Measurements from ENCODE around the gene SLC6A1.

Gene SLC6A1

DNA sequence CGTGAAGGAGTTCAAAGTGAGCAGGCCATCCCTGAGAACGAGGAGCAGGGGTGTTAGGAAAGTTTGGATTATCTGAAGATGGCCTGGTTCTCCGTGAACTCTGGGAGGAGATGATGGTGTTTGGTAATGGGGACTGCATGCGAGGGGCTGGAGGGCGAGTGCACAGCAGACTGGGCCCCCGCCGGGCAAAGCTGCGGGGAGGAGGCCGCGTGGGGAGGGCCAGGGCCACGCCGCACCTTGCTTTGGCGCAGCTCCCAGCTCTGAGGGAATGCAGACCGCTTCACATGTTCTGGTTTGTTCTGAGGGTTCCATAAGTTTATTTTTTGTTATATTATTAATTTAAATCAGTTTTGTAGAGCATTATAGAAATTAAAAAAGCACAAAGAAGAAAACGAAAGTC lies 22.2 kb downstream of the SLC6A1 start:
- in situ Hi-C loops (cut with MboI; ENCODE audit: low sequenced_read_pairs): no loop called here

DNA sequence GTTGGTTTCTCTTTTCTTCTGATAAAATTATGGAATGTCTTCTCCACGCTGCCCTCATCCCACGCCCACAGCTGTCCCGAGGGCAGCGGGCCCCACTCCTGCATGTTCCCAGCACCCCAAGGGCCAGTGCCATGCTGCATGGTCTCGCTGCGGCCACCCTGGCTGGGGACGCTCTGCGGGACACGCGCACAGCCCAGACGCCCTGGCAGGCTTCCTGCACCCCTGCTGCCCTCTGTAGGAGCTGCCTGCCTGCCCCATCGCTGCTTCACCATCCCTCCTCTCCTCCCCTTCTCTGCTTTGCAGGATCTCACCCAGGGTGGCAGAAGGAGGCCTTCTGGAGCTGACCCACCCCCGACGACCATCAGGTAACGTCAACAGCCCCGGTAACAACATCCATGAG lies 22.8 kb downstream of the SLC6A1 start:
- in situ Hi-C loops (cut with MboI; ENCODE audit: low sequenced_read_pairs): no loop called here

DNA sequence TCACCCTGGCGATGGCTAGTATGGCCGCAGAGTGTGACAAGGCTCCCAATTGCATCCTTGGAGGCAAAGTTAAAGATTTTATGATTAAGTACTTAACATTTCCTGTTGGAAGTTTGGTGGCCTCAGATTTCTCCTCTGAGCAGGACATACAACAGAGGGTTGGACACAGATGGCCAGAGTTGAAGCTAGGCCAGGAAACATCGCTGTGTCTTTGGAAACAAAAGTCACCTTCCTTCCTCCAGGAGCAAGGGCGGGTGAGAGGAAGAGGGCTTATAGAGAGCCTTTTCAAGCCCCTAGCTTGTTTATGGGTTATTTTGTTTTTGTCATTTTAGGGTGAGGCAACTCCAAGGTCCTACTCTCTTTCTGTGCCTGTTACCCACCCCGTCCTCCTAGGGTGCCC lies 24.2 kb downstream of the SLC6A1 start:
- in situ Hi-C loops (cut with MboI; ENCODE audit: low sequenced_read_pairs): no loop called here

DNA sequence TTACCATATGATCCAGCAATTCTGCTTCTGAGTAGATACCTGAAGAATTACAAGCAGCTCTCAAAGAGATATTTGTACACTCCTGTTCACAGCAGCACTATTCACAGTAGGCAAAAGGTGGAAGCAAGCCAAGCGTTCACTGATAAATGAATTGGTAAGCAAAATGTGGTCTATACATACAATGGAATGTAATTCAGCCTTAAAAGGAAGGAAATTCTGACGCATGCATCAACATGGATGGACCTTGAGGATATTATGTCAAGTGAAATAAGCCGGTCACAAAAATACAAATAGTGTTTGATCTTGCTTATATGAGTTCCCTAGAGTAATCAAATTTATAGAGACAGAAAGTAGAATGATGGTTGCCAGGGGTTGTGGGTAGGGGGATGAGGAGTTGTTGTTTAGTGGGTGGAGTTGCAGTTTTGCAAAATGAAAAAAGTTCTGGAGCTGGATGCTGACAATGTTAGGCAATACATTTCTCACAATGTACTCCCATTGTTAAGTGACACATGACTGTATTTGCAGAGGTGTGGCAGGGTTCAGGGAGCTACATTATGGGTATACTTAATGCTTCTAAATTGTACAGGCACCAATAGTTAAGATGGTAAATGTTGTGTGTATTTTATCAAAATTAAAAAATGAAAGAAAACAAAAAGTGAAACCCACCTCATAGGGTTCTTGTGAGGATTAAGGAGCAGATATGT lies 26.7 kb downstream of the SLC6A1 start:
- in situ Hi-C loops (cut with MboI; ENCODE audit: low sequenced_read_pairs): no loop called here

DNA sequence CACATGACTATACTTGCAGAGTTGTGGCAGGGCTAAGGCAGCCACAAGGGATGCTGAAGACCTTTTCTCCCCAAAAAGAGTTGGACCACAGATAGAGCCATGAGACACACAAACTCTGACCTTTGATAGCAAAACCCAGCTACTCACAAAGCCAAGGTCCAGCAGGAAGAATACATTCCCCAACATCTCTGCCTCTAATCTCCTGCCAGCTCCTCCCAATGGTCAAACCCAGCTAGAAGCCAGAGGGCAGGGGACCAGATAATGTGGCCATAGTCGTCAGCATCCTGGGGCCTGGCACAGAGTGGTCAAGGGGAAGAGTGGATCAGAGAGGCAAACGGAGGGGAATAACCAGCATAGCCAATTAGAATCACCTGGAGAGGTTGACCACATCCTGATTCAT lies 28.2 kb downstream of the SLC6A1 start:
- in situ Hi-C loops (cut with MboI; ENCODE audit: low sequenced_read_pairs): no loop called here

DNA sequence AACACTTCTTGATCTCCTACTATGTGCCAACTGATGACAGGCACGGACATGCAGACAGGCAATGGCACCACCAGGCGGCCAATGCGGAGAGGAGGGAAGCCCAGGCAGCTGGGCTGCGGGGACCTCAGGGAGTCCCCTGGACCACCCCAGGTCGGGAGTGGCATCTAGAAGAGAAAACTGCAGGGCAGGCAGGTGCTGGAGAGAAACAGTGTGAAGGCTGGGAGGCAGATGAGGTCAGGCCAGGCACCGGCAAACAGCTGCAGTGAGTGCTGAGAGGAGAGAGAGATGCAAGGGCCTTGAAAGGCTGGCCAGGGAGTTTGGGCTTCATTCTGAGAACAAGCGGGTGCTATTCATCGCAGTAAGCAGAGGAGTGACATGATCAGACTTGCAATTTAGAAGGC lies 29.1 kb downstream of the SLC6A1 start:
- in situ Hi-C loops (cut with MboI; ENCODE audit: low sequenced_read_pairs): no loop called here

DNA sequence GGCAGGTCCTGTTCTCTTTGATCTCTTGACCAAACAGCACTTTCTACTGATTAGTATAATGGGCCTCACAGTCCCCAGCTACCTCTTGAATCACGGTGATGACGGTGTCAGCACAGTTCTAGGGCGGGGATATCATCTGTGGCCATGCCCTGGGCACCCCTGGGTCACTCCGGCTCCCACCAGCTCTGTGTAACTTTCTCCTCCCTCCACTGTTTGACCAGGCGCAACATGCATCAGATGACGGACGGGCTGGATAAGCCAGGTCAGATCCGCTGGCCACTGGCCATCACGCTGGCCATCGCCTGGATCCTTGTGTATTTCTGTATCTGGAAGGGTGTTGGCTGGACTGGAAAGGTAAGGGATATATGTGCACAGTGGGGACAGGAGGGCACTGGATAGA lies 29.6 kb downstream of the SLC6A1 start:
- in situ Hi-C loops (cut with MboI; ENCODE audit: low sequenced_read_pairs): no loop called here

DNA sequence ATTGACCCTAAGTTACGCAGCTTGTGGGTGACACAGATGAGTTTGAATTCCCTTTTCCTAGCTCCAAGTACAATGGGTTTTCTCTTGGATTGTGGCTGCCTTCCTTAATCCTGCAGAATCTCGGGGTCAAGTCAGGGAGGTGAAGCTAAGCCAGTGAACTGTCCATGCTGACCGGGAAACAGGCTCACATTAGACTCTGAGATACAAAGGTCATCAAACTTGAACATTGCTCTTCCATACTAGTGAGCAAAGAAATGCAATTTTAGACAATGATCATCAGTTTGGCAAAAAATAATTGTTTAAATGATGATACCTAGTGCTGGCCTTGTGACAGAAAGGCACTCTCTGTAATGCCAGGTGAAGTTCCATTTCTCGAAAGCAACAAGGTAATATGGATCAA lies 31.6 kb downstream of the SLC6A1 start:
- in situ Hi-C loops (cut with MboI; ENCODE audit: low sequenced_read_pairs): no loop called here

DNA sequence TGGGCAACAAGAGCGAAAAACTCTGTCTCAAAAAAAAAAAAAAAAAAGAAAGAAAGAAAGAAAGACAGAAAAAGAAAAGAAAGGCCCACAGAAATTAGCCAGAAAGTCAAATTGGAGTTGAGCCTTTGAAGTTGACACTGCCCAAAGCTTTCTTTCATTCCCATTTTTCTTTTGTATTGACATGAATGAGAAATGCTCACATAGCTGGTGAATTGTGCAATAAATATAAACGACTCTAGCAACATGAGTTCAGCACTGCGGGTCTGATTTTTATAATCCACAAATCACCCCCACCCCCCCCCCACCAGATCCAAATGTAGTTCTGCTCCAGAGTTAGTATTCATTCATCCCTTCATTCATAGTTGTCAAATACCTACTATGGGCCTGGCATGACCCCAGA lies 37.4 kb downstream of the SLC6A1 start:
- in situ Hi-C loops (cut with MboI; ENCODE audit: low sequenced_read_pairs): no loop called here

DNA sequence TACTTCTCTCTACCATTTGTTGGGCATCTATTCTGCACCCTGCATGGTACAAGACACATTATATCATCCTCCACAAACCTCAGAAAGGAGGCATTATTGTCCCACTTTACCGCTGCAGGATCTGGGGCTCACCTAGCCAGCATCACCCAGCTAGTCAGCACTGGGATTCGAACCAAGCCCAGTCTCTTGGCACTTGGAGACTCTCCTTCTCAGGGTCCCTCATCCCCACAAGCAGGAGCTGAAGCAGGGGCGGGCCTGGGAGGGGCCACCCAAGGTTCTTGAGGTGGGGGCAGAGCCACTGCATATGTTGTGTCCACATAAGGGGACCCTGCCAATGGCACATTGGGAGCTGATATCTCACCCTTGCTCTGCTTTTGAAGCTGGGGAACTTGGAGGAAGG lies 41.3 kb downstream of the SLC6A1 start:
- in situ Hi-C loops (cut with MboI; ENCODE audit: low sequenced_read_pairs): no loop called here

DNA sequence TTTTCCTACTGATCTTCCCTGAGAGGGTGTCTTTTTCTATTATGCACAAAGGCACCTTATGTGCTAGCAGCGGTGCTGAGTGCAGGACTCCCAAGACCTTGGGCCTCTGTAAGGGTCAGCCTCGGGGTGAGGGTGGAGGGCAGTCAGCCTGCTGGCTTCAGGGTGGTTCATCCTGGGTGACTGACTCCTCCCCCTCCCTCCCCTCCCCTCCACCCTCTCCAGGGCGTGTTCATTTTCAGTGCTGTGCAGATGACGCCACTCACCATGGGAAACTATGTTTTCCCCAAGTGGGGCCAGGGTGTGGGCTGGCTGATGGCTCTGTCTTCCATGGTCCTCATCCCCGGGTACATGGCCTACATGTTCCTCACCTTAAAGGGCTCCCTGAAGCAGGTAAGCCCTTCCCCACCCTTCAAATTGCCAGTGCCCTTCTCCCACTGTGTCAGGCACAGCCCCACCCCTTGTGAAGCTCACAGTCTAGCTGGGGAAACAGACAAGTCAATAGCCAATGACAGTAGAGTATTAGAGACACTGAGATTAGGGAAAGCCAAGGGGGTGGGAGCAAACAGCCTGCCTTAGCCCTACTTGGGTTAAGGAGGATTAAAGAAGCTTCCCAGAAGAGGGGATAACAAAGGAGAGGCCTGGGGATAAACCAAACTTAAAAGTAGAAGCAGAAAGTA lies 41.9 kb downstream of the SLC6A1 start:
- in situ Hi-C loops (cut with MboI; ENCODE audit: low sequenced_read_pairs): no loop called here

DNA sequence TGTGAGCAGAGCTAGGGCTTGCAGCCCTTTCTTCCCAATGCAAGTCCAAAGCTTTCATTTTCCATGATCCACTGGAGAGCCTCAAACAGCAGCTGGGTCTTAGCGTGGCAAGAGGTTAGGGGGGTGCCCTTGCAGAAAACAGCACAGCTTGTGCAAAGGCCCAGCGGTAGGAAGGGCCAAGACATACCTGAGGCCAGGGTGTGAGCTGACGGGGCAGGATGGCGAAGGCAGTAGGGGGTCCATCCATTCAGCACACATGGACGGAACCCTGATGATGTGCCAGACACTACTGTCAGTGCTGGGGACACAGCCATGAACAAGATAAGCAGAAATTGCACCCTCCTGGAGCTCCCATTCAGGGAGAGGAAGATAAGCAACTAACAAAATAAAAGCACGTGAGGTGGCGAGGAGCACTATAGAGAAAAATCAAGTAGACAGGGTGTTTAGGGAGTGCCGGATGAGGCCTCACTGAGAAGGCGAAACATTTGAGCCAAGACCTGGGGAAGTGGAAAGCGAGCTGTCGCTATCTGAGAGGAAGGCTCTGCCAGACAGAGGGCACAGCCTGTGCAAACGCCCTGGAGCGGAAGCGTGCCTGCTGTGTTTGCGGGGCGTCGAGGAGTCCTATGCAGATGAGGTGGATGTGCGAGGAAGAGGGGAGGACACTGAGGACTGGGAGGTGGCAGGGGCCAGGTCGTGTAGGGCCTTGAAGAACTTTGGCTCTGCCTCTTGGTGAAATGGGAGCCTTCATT lies 43.4 kb downstream of the SLC6A1 start:
- in situ Hi-C loops (cut with MboI; ENCODE audit: low sequenced_read_pairs): no loop called here

DNA sequence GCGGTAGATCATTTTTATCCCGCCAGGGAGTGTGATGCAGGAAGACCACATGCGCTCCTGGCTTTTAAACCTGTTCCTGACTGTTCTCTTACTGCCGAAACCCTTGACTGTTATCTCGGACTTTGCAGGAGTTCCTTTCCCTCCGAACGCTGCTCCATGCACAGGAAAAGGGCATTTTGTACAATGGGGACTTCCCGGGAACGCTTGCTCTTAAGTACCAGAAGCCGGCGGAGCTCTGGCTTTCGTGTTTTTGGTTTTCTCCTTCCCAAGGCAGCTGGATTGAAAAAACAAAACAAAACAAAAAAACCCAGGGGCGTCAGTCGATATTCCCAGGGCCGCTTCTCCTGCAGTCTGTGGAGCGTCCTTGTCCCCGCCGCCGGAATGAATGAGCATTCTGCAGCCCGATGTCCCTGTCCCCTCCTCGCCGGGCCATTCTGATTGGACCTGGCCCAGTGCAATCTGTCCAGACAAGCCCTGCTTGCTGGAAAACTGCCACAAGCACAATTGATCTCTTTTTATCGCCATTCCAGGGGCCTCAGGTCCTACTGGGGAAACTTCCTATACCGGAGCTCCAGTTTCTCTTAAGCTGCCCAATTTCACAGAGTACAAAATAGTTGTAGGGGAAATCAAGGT lies 44.8 kb downstream of the SLC6A1 start:
- in situ Hi-C loops (cut with MboI; ENCODE audit: low sequenced_read_pairs): no loop called here

DNA sequence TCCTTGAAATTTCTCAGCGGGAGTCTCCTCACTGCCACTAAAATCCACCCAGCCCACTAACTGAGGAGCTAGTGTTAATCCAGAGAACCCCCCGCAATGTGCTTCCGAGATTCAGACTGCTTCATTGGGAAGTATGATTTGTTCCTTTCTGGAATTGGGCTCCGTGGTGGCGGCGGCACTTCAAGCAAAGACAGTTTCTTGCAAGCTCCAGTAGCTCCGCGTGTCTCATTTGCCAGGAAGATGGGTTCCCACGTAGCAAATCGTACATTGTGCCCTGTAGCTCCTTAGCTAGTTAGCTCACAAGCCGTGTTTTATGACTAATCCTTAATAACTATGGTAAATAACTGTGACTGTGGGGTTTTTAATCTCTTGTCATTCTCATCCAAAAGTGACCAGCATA lies 45.4 kb downstream of the SLC6A1 start:
- in situ Hi-C loops (cut with MboI; ENCODE audit: low sequenced_read_pairs): no loop called here

DNA sequence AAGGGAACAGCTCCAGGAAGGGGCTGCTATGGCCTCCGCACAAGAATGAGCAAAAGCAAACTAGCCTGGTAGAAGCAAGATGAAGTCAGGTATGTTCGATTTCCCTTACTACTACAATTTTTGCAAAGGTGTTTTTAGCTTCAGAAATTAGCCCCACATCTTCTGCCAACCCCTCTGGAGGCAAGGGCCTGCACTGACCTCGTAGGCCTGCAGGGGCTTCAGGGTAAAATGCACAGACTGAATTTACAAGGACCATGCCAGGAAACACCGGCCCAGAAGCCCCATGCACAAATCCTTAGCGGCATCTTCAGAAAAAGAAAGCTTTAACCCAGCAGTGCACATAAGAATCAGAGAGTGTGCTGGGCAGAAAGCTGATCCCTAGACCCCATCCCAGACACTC lies 53.0 kb downstream of the SLC6A1 start:
- in situ Hi-C loops (cut with MboI; ENCODE audit: low sequenced_read_pairs): no loop called here

DNA sequence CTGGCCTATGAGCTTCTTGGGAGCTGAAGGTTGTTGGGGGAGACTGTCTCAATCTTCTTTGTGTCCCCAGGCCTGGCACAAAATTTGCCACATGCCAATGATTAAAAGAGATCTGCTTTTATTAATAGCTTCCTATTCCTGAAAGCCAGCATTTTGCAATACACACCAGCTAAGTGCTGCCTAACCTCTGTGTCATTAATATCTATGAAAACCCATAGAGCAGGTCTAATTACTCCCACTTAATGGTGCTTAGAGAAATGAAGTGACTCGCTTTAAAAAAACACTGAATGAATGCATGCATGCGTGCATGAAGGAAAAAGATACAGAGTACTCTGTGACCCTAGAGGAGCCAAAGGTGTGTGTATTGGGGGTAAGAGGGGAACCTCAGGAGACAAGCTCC lies 55.0 kb downstream of the SLC6A1 start:
- in situ Hi-C loops (cut with MboI; ENCODE audit: low sequenced_read_pairs): no loop called here

DNA sequence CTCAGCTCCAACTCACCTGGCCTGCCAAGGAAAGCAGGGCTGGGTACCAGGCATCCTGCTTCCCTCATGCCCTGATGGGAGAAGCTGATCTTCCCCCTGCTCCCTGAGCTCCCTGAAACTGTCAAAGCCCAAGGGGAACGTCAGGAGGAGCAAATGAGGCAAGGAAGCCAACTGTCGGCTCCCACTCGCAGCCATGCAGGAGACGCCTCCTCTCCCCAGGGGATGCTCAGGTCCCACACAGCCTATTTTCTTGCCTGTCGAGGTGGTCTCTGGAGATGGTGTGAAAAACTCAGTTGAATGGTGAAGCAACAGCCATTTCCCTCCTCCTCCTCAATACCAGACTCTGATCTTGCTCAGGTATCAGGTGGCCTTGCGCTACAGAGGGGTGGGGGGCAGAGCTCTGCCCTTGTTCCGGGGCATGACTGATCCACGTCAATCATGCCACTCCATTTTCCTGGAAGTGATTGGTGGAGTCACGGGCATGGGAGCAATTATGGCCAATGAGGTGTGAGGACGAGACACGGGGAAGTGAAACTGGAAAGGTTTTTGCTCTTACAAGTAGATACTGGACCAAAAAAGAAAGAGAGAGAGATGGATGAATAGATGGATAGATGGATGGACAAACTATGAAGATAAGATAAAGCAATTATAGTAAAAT lies 58.2 kb downstream of the SLC6A1 start:
- in situ Hi-C loops (cut with MboI; ENCODE audit: low sequenced_read_pairs): loop anchor here (25.0 kb wide), 3 partner anchors 287 to 612 kb away; no protein-coding TSS in a partner anchor

DNA sequence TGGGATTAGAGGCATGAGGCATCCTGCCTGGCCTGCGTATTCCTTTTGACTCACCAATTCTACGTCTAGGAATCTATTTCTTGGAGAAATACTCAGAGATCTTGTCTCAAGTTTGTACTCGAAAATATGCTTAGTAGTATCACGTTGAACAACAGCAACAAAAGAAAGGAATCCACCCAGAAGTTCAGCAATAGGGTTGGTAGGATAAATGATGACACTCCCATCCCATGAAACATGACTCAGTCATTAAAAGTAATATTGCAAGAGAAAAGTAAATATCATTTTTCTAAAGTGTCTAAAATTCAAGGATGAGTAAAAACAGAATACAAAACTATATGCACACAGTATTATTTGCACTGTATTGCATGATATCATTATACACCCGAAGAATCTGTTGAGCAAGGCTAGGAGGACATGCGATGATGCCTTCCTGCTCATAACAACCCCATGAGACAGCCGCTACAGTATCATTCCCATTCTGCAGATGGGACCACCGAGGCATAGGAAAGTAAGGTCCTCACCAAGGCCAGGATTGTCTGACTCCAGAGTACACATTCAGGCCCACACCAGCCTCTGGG lies 61.5 kb downstream of the SLC6A1 start:
- in situ Hi-C loops (cut with MboI; ENCODE audit: low sequenced_read_pairs): loop anchor here (25.0 kb wide), 3 partner anchors 283 to 608 kb away; no protein-coding TSS in a partner anchor

DNA sequence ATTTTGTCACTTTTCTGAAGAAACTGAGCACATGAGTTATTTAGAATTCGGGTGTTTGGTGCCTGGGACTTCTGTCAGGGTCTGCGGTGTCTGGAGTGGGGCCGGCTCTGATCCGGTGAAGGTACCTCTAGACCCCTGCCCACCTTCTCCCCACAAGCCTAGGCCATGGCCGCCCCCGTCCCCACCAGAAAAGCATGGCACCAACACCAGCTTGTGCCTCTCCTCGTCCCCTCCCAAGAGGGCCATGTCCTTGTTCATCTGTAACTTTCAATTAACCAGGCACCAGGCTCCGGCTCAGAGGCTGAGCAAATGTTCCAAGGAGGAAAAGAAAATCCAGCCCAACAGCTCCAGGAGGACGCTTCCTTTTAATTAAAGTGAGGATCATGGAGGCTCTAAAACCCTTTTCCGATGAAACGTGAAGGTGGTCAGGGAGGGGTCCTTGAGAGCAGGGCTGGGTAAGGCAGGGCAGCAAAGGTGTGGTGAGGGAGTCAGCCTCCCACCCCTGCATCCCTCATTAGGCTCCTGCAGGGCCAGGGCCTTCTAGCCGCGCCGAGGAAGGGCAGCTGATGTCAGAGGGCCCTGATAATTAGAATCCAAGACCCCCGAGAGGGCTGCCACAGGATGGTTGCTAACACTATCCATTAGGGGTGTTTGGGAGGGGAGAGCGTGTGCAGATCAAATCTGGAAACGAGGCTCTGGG lies 62.3 kb downstream of the SLC6A1 start:
- in situ Hi-C loops (cut with MboI; ENCODE audit: low sequenced_read_pairs): loop anchor here (25.0 kb wide), 3 partner anchors 282 to 607 kb away; no protein-coding TSS in a partner anchor

DNA sequence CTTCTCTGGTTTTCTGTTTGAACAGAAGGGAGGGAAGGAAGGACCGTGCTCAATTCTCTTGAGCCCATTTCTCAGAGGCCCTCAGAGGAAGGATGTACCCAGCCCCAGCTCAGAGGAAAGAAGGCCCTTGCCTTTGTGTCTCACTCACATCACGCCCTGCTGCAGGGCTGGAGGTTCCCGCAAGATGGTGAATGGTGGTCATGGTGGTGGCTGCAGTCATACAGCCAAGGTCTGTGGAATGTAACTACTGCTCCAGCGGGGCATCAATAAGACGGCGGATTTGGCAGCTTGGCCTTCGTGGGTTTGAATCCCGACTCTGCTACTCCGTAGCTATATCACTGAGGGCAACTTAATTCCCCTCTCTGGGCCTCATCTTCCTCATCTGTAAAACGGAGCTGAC lies 62.9 kb downstream of the SLC6A1 start:
- in situ Hi-C loops (cut with MboI; ENCODE audit: low sequenced_read_pairs): loop anchor here (25.0 kb wide), 3 partner anchors 282 to 607 kb away; no protein-coding TSS in a partner anchor
